GM04504 (cell line): ENCODE results near the gene GATD1.

ENCODE experiments used
- DNase-seq: peaks from one replicate; pipeline ENCODE4 v3.0.0-alpha.2; 2012; ENCODE audit warnings: low read depth

GATD1 gene, protein sequence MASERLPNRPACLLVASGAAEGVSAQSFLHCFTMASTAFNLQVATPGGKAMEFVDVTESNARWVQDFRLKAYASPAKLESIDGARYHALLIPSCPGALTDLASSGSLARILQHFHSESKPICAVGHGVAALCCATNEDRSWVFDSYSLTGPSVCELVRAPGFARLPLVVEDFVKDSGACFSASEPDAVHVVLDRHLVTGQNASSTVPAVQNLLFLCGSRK

DNA sequence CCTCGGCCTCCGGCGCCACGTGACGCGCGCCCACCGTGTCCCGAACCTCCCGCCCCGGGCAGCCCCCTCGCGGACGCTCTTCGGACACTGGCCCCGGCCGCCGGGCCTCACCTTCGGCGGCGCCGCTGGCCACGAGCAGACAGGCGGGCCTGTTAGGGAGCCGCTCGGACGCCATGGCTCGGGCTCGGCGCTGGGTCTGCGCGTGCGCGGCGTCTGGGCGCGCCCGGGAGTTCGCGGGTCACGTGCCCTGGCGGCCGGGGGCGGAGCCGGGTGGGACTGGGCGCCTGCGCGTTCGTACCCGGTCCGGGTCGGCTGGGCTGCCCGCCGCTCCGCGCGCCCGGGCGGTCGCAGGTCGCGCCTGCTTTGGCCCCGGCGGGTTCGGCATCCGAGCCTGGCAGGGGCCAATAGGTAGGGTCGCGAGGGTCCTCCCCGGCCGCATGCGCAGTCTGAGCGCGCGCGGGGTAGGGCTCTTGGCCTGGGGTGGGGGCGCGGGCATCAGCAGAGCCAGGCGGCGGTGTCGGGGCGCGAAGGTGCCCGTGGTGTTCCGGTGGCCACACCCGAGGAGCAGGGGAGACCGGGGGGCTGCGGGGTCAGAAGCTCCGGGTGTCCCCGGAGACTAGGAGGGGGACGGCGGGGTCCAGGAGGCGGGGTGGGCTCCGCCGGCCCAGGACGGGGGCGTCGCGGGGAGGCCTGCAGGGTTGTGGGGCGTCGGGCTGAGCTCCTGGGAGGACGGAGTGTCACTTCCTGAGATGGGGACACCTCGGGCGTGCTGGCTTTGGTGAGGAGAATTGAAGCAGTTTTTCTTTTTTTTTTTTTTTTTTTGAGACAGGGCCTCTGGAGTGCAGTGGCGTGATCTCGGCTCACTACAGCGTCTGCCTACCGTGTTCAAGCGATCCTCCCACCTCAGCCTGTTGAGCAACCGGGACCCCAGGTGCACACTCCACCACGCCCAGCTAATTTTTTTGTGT lies at the start of gene GATD1:
GATD1 (minus strand) TSS at position 200 of the 968 bp plus-strand sequence; CDS start at position 175, 25 bp downstream.
- DNase-seq, result peak; percentile 68

DNA sequence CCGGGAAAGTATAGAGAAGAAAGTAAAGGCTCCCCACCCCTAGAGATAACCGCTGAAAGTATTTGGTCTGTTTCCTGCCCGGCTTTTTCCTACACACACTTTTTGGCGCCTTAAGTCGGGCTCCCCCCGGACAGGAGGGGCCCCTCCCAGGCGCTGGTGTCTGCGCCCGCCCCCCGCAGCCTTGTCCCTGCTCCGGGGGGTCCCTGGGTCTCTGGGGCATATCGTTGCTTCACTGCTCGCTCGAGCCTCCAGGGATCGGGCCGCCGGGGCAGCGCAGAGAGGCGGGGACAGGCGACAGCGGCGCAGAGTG lies 49.5 kb upstream of the GATD1 start:
- DNase-seq, result no peak

DNA sequence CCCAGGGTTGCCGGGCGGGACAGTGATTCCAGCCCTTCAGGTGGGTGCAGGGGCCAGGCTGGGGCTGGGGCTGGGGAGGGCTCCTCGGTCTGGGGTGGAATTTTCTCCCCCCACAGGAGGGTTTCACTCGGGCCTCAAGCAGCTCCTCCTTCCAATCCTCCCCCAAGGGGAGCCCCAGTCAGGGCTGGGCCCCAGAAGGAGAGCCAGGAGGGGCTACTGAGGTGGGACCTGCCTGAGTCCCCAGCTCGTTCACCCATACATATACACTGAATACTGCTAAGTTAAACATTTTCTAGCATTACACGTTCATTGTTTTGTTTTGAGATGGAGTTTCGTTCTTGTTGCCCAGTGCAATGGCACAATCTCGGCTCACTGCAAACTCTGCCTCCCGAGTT lies 48.9 kb upstream of the GATD1 start:
- DNase-seq, result no peak

- DNase-seq, result no peak
Measured at GRCh38 chr11:825366-826226, 48.3 kb upstream of the GATD1 start.

- DNase-seq, result no peak
Measured at GRCh38 chr11:824942-825341, 47.7 kb upstream of the GATD1 start.

GRCh38 chr11:824292-824880 lies 47.1 kb upstream of the GATD1 start:
- no peak for DNase-seq

DNA sequence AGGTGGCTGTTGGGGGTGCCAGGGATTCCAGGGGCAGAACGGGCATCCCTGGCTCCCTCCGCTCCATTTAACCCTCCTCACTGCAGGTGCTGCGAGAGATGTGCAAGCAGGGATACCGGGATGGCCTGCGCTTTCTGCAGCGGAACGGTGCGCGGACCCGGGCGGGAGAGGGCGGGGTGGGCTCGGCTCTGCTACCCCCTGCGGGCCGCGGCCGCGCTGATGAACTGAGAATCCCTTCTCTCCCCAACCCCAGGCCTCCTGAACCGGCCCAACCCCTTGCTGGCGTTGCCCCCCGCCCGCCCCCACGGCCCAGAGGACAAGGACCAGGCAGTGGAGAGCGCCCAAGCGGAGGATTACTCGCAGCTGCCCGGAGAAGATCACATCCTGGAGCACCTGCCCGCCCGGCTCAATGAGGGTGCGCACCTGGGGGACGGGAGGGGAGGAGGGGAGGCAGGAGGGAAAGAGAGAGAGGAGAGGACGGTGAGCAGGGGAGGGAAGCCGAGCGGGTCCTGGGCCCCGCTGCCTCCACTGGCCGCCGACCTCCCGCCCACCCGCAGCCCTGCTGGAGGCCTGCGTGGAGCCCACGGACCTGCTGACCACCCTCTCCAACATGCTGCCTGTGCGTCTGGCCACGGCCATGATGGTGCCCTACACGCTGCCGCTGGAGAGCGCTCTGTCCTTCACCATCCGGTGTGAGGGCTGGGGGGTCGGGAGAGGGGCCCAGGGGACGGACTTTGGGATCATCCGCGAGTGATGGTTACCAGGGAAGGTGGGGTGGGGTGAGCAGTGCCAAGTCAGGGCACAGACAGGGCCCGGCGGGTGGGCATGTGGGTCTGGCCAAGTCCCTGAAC lies 46.4 kb upstream of the GATD1 start:
- no peak for DNase-seq

GRCh38 chr11:821512-822371 lies 44.5 kb upstream of the GATD1 start:
- no peak for DNase-seq

DNA sequence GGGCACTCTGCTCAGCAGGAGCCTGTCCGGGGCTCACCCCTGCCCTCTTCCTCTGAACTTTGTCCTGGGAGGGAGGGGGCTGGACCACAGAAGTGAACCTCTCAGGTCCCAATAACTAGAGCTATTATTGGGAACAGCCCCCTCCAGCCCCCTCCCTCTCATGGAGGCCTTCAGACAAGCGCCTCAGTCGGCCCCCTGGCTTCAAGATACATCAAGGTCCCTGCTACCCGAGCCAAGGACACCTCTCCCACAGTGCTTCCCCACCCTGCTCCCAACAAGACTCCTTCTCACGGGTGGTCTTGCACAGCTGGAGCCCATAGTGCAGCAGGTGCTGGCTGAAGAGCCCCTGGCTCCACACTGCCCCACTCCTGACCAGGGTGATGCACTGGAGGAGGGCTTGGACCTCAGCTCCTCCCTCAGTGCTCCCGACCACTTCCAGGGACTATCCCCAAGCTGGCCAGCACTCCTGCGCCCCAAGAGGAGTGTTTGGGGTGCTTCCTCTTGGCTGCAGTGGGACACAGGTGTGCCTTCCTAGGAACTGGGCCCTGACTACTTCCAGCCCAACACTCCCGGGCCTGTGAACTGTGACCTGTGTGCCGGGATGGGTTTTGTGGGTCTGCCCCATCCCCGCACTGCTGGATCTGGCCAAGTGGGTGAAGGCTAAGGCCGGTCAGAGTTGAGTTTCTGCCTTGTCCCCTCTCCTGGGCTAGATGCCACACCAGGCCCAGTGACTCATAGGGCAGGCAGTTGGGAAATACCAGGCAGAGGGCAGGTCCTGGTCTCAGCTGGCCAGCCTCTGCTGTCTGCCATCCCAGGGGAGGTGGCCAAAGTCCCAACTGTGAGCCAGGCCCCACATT lies 43.6 kb upstream of the GATD1 start:
- DNase-seq, result no peak

DNA sequence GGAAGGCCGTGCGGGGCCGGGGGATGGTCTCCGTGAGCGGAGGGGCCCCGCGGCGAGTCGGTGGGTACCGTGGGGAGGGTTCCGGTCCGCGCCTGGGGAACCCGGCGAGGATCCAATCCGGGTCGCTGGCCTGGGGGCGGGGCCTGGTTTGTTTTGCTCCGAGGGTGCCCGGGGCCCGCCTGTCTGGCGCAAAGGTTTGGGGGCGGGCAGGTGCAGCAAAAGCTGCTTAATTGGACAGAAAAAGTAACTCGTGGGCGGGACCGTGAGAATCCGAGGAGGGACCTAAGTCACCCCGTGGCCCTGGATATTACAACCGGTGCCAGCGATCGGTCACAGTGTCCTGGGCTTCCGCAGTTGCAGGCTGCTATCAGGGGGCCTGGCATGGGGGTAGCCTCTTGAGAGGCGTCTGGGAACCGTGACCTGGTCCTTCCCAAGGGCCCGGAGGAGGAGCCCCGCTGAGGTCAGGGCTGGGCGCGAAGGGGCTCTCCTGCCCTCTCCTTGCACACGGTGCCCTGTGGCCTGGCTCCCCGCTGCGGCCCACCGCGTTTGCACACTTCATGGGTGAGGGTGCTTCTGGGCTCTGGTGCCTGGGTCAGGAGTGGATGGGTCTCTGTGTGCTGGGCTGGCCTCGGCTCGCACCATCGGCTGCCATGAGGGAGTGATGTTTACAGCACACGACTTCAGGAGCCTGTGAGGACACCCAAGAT lies 42.8 kb upstream of the GATD1 start:
- DNase-seq, result no peak

DNA sequence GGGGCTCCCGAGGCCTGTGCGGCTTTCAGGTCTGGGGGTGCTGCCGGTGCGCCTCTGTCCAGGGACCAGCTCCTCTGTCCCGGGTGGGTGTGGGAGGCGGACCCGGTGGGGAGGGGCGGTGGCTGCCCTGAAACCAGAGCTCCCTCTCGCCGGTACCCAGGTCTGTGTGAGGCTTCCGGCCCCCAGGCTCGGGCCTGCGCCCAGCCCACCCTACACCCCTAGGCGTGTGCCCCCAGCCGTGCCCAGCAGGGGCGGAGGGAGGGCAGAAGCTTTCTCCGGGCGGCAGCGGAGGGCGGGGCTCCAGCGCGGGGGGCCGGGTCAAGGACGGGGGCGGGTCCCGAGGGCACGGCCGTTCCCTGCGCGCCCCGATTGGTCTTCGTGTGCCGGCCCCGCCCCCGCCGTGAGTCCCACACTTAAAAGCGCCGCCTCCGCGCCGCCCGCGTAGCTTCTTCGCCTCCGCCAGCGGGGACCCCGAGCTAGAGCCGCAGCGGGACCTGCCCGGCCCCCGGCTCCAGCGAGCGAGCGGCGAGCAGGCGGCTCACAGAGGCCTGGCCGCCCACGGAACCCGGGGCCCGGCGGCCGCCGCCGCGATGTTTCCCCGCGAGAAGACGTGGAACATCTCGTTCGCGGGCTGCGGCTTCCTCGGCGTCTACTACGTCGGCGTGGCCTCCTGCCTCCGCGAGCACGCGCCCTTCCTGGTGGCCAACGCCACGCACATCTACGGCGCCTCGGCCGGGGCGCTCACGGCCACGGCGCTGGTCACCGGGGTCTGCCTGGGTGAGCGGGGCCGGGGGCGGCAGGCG lies 42.0 kb upstream of the GATD1 start:
- peak; percentile 67 for DNase-seq

GRCh38 chr11:818396-819128 lies 41.3 kb upstream of the GATD1 start, which contains the start of gene PNPLA2:
Gene PNPLA2 (plus strand): TSS chr11:818914. CDS start chr11:819719, 805 bp downstream.
- DNase-seq, result peak; percentile 69

GRCh38 chr11:816433-816779 lies 39.1 kb upstream of the GATD1 start:
- DNase-seq, result no peak

DNA sequence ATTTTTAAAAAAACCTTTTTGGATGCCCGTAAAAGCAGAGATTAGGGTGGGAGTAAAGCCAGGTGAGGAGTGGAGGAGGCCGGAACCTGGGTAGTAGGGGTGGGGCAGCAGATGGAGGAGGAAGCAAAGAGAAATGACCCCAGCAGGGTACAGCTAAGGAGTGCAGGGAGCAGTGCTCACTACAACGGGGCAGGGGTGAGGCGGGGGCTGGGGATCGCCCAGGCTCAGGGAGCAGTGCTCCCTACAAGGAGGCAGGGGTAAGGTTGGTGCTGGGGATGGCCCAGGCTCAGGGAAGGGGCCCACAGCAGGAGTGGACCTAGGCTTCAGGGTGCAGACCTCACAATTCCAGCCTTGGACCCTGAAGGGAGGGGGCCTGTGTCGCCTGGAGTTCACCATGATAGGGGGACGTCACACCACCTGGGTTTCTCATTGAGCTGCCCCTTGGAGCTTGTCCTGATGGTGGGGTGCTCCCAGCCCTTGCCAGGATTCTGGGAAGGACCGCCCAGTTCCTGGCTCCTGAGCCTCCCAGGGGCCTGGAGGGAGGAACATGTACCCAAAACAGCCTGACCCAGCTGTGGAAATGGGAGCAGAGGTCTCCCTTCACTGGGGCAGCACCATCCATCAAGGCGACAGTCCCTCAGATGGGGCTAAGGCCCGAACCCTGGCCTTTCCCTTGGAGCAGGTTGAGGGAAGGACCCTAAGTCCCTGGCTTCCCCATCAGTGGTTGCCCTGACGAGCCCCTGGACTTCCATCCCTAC lies 38.6 kb upstream of the GATD1 start:
- no peak for DNase-seq

GRCh38 chr11:813456-814096 lies 36.3 kb upstream of the GATD1 start:
- DNase-seq, result no peak

- no peak for DNase-seq
Measured at GRCh38 chr11:813072-813455, 35.8 kb upstream of the GATD1 start.
